Glutamatergic neuron (in vitro differentiated cells): ENCODE data around the gene TNNT3. TPM values are rescaled to one million over a fixed set of nuclear protein-coding genes. Genes with fewer than 3 reads are reported as not detected.
"Not testable (repeated sequence)": the region's sequence is repeated elsewhere in the genome, so short reads cannot be mapped to it uniquely, and the experiment has no call there.

Source experiments
- DNase-seq: peaks from one replicate; pipeline ENCODE4 v3.0.0; 2022
- H3K27ac Mint-ChIP-seq: one replicate; pipeline ENCODE4 v1.8.0; 2020; ENCODE audit warnings: mild to moderate bottlenecking, mixed read lengths, inconsistent platforms; ENCODE audit not compliant: unreplicated experiment
- H3K27me3 Mint-ChIP-seq: one replicate; pipeline ENCODE4 v1.8.0; 2020; ENCODE audit warnings: mild to moderate bottlenecking, moderate library complexity, mixed read lengths, inconsistent platforms; ENCODE audit not compliant: unreplicated experiment
- H3K36me3 Mint-ChIP-seq: one replicate; pipeline ENCODE4 v1.8.0; 2020; ENCODE audit warnings: mild to moderate bottlenecking, mixed read lengths, inconsistent platforms; ENCODE audit not compliant: unreplicated experiment
- H3K4me1 Mint-ChIP-seq: one replicate; pipeline ENCODE4 v1.8.0; 2020; ENCODE audit warnings: mild to moderate bottlenecking, low read depth, mixed read lengths, inconsistent platforms; ENCODE audit not compliant: unreplicated experiment
- H3K4me3 Mint-ChIP-seq: one replicate; pipeline ENCODE4 v1.8.0; 2020; ENCODE audit warnings: mild to moderate bottlenecking, mixed read lengths, inconsistent platforms; ENCODE audit not compliant: unreplicated experiment
- H3K9me3 Mint-ChIP-seq: one replicate; pipeline ENCODE4 v1.8.0; 2020; ENCODE audit warnings: mild to moderate bottlenecking, moderate library complexity, mixed read lengths, inconsistent platforms; ENCODE audit not compliant: unreplicated experiment
- CTCF ChIP-seq: fragments of 200-600 bp; sonication (generic); IDR thresholded peaks from one replicate; pipeline ENCODE4 v1.5.0; 2021; ENCODE audit not compliant: partially characterized antibody, unreplicated experiment
- total RNA-seq: library from RNA; stranded (reverse); fragmentation: NEBNext Ultra II Directional; extraction: Animal tissue kit (Norgen Biotek cat#: 25700); gene quantifications from one replicate; pipeline ENCODE4 v1.2.1, GENCODE V29; 2021; ENCODE audit not compliant: unreplicated experiment

Gene TNNT3
- total RNA-seq, 1 donor from 2014 or later = not detected

GRCh38 chr11:1883346-1884302 lies 35.9 kb upstream of the TNNT3 start:
- H3K27me3 Mint-ChIP-seq = peaks cover 2% of the 10 kb centered on the region
- TF ChIP-seq CTCF = no peak
- H3K4me1 Mint-ChIP-seq = no peaks in the 10 kb centered on the region
- H3K4me3 Mint-ChIP-seq = no peak overlapping the region
- no peaks in the 10 kb centered on the region for H3K9me3 Mint-ChIP-seq
- DNase-seq = no peak
- no peaks in the 10 kb centered on the region for H3K36me3 Mint-ChIP-seq
- H3K27ac Mint-ChIP-seq = no peak overlapping the region

GRCh38 chr11:1884303-1884700 lies 35.2 kb upstream of the TNNT3 start:
- no peaks in the 10 kb centered on the region for H3K36me3 Mint-ChIP-seq
- H3K27ac Mint-ChIP-seq = no peak overlapping the region
- H3K27me3 Mint-ChIP-seq = peaks cover 2% of the 10 kb centered on the region
- no peaks in the 10 kb centered on the region for H3K9me3 Mint-ChIP-seq
- H3K4me3 Mint-ChIP-seq = no peak overlapping the region
- TF ChIP-seq CTCF = no peak
- DNase-seq = no peak
- no peaks in the 10 kb centered on the region for H3K4me1 Mint-ChIP-seq

- not testable (repeated sequence) for H3K9me3 Mint-ChIP-seq, H3K27ac Mint-ChIP-seq, H3K4me3 Mint-ChIP-seq, DNase-seq, H3K36me3 Mint-ChIP-seq, H3K27me3 Mint-ChIP-seq, H3K4me1 Mint-ChIP-seq
Observed at GRCh38 chr11:1886551-1886950, 33.0 kb upstream of the TNNT3 start.

- Mint-ChIP-seq H3K27ac (no peak overlapping the region), H3K4me1 (no peaks in the 10 kb centered on the region), H3K4me3 (no peak overlapping the region), H3K36me3 (no peaks in the 10 kb centered on the region), H3K27me3 (peaks cover 2% of the 10 kb centered on the region), H3K9me3 (no peaks in the 10 kb centered on the region)
- TF ChIP-seq CTCF = no peak
- no peak for DNase-seq
Observed at GRCh38 chr11:1887451-1888346, 31.8 kb upstream of the TNNT3 start.

- no peak overlapping the region for H3K27ac Mint-ChIP-seq
- no peak for DNase-seq
- H3K4me1 Mint-ChIP-seq = no peaks in the 10 kb centered on the region
- H3K36me3 Mint-ChIP-seq = no peaks in the 10 kb centered on the region
- H3K27me3 Mint-ChIP-seq = peaks cover 2% of the 10 kb centered on the region
- TF ChIP-seq CTCF = no peak
- H3K9me3 Mint-ChIP-seq = no peaks in the 10 kb centered on the region
- H3K4me3 Mint-ChIP-seq = no peak overlapping the region
Observed at GRCh38 chr11:1888347-1888753, 31.2 kb upstream of the TNNT3 start.
